GM12878 (cell line): Measurements from ENCODE around the gene UST. TPM values are rescaled to one million over a fixed set of nuclear protein-coding genes. Genes with fewer than 3 reads are reported as not detected.

Experiments
- ATAC-seq: fragments of 200-7000 bp; cut with Tn5 transposase; 3 replicates; pipeline ENCODE4 v1.9.1; 2020; ENCODE audit warnings: mild to moderate bottlenecking, moderate library complexity
- BruUV-seq: library from RNA; stranded (reverse); fragments of 400-500 nt; replicated peaks from 2 replicates; lab custom pipeline; 2021; lab: Mats Ljungman, UMichigan
- CTCF ChIA-PET: fragments of 300-600 bp; sonication (Branson Sonifier 250); formaldehyde crosslinking; extraction: SDS; loops from one replicate; lab custom pipeline; 2021; ENCODE audit warnings: inconsistent platforms; lab: Yijun Ruan, JAX
- POLR2A ChIA-PET: fragments of 350-600 bp; formaldehyde crosslinking; extraction: SDS; loops from one replicate; lab custom pipeline; 2021; ENCODE audit warnings: inconsistent platforms; lab: Charles Lee
- RAD21 ChIA-PET: fragments of 300-600 bp; sonication (Branson Sonifier 250); formaldehyde crosslinking; loops from one replicate; lab custom pipeline; 2023; ENCODE audit warnings: antibody characterized with exemption; ENCODE audit not compliant: unreplicated experiment; lab: Charles Lee
- SMC1A ChIA-PET: fragments of 300-600 bp; sonication (Branson Sonifier 250); formaldehyde crosslinking; loops from one replicate; lab custom pipeline; 2023; ENCODE audit not compliant: unreplicated experiment, uncharacterized antibody; lab: Charles Lee
- DNase-seq: peaks from one replicate; pipeline ENCODE4 v3.0.0-alpha.2; 2011; ENCODE audit warnings: low read depth, low spot score
- FAIRE-seq: peaks from 3 replicates; lab custom pipeline; 2011; peaks lifted over from hg19 to GRCh38; lab: Jason Lieb, UNC
- H2AFZ ChIP-seq: 2 replicates; pipeline ENCODE4 v1.6.0; 2011; ENCODE audit warnings: low read depth, low read length, control low read depth; ENCODE audit not compliant: control insufficient read depth
- H3K27ac ChIP-seq: 2 replicates; pipeline ENCODE4 v1.5.1; 2011; ENCODE audit warnings: control low read depth; ENCODE audit not compliant: control insufficient read depth, insufficient read depth
- H3K27me3 ChIP-seq, 2 experiments: replicated peaks in 1 of 2; 2 replicates each; pipeline versions ENCODE4 v1.6.0 to v1.6.1; 2011; ENCODE audit warnings: low read length in 1 of 2; ENCODE audit not compliant: control insufficient read depth in 2 of 2, insufficient read depth in 2 of 2
- H3K36me3 ChIP-seq, 2 experiments: 2 replicates each; pipeline ENCODE4 v1.5.1; 2011; ENCODE audit warnings: low read length in 1 of 2; ENCODE audit not compliant: control insufficient read depth in 2 of 2, insufficient read depth in 2 of 2
- H3K4me1 ChIP-seq: 2 replicates; pipeline ENCODE4 v1.6.1; 2011; ENCODE audit warnings: mild to moderate bottlenecking, low read length, moderate library complexity, mixed read lengths; ENCODE audit not compliant: control insufficient read depth, insufficient read depth
- H3K4me2 ChIP-seq: 2 replicates; pipeline ENCODE4 v1.6.0; 2011; ENCODE audit warnings: control low read depth; ENCODE audit not compliant: control insufficient read depth, insufficient read depth
- H3K4me3 ChIP-seq: fragments of 200-600 bp; sonication (generic); 2 replicates; pipeline ENCODE4 v1.5.1; 2016
- H3K79me2 ChIP-seq: 2 replicates; pipeline ENCODE4 v1.6.0; 2011; ENCODE audit warnings: low read length; ENCODE audit not compliant: control insufficient read depth, insufficient read depth
- H3K9ac ChIP-seq: 2 replicates; pipeline ENCODE4 v1.8.0; 2011; ENCODE audit warnings: low read length, control low read depth, mixed read lengths; ENCODE audit not compliant: control insufficient read depth, insufficient read depth
- H3K9me3 ChIP-seq: replicated peaks from 3 replicates; pipeline ENCODE4 v1.5.1; 2011; ENCODE audit warnings: mild to moderate bottlenecking, low read length; ENCODE audit not compliant: control insufficient read depth, insufficient read depth
- H4K20me1 ChIP-seq: 2 replicates; pipeline ENCODE4 v1.6.0; 2011; ENCODE audit not compliant: control insufficient read depth, insufficient read depth
- CBFB ChIP-seq: IDR thresholded peaks from 2 replicates; pipeline ENCODE4 v1.6.1; 2016; ENCODE audit warnings: antibody characterized with exemption, low read depth
- EED ChIP-seq: sonication (generic); IDR thresholded peaks from 2 replicates; pipeline ENCODE4 v1.6.1; 2016; ENCODE audit warnings: antibody characterized with exemption, low read depth
- NR2C1 ChIP-seq: fragments of 450-650 bp; IDR thresholded peaks from 2 replicates; pipeline ENCODE4 v1.6.1; 2017; ENCODE audit warnings: antibody characterized with exemption, mild to moderate bottlenecking, moderate library complexity
- NRF1 ChIP-seq: conservative IDR thresholded peaks from 2 replicates; pipeline ENCODE4 v1.6.1; 2011; ENCODE audit warnings: mild to moderate bottlenecking, low read depth, low read length, improper control_type of control experiment
- TCF3 ChIP-seq: IDR thresholded peaks from 2 replicates; pipeline ENCODE4 v1.6.1; 2012; ENCODE audit warnings: low read depth, mild to moderate bottlenecking, low read length, borderline replicate concordance; ENCODE audit not compliant: insufficient read depth
- ZNF274 ChIP-seq: IDR thresholded peaks from one replicate; pipeline ENCODE4 v1.8.0; 2011; ENCODE audit not compliant: insufficient read length, insufficient read depth
- WGBS: methylation state at CpG from one replicate; pipeline ENCODE4 v1.1.6; 2016; ENCODE audit warnings: low lambda C conversion rate; ENCODE audit not compliant: insufficient replicate concordance, insufficient coverage; ENCODE audit errors: missing lambda C conversion rate; 5-methylcytosine and 5-hydroxymethylcytosine counted together
- in situ Hi-C: fragments of 300-500 bp; cut with MboI; formaldehyde crosslinking; loops from 9 replicates; pipeline ENCODE4 v1.14.3; 2018; ENCODE audit warnings: mixed read lengths
- intact Hi-C: fragments of 100-400 bp; cut with micrococcal nuclease; formaldehyde crosslinking; loops from one replicate; pipeline ENCODE4 v1.14.2; 2022; ENCODE audit not compliant: unreplicated experiment
- polyA plus RNA-seq, 11 experiments: library from polyadenylated mRNA; depleted of rRNA in 4 of 11; unstranded in 6 of 11; stranded (reverse) in 5 of 11; fragments of >200 nt; fragmentation: Nextera tagmentation in 4 of 11; fragmentation: Illumina TruSeq in 1 of 11; extraction: Ambion mirVana in 4 of 11; extraction: Trizol in 1 of 11; gene quantifications; 1 replicate in 1 of 11; 2 replicates in 10 of 11; pipeline versions ENCODE4 v1.2.1 to v1.2.3, GENCODE V29; 2011 to 2016; ENCODE audit warnings: inconsistent platforms in 2 of 11, missing spikeins in 2 of 11, low read depth in 1 of 11
- total RNA-seq, 4 experiments: library from RNA; depleted of rRNA in 3 of 4; stranded (reverse); fragments of >200 nt in 3 of 4; fragmentation: Illumina TruSeq in 1 of 4; extraction: Trizol in 1 of 4; gene quantifications; 2 replicates each; pipeline versions ENCODE4 v1.2.1 to v1.2.3, GENCODE V29; 2013 to 2021
- TF ChIP-seq, protein P1 (sequence below): fragments of 450-650 bp; IDR thresholded peaks from 2 replicates; pipeline ENCODE4 v1.6.1; 2017; ENCODE audit warnings: low read depth, mild to moderate bottlenecking, moderate library complexity
- TF ChIP-seq, protein P2 (sequence below): IDR thresholded peaks from 2 replicates; pipeline ENCODE4 v1.6.1; 2011; ENCODE audit warnings: mild to moderate bottlenecking, low read depth, low read length, moderate library complexity; ENCODE audit not compliant: insufficient replicate concordance

The UST gene
- total and polyA plus RNA-seq, 10 of the 15 experiments (the other 5 are each of a cell fraction or from before 2014, with no cell fraction given): 0.74 to 43.3 (median 2.2) TPM

DNA sequence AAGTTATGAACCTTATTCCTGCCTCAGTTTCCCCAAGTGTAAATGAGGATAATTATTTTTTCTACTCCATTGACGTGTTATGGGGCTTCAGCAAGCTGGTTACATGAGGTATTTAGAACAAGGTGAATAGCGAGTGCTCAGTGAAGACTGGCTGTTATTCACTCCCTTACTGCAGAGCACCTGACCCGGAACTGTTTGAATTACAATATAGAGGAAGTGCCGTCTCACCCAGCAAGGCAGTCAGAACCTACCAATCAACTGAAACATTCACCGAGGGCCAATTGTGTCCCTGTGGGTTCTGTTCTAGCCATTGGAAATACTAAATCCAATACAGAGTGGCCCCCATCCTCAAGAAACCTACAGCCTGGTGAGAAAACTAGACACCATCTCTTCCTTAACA, 216.9 kb downstream of the UST start (continued):
- TF ChIP-seq, protein P1, sequence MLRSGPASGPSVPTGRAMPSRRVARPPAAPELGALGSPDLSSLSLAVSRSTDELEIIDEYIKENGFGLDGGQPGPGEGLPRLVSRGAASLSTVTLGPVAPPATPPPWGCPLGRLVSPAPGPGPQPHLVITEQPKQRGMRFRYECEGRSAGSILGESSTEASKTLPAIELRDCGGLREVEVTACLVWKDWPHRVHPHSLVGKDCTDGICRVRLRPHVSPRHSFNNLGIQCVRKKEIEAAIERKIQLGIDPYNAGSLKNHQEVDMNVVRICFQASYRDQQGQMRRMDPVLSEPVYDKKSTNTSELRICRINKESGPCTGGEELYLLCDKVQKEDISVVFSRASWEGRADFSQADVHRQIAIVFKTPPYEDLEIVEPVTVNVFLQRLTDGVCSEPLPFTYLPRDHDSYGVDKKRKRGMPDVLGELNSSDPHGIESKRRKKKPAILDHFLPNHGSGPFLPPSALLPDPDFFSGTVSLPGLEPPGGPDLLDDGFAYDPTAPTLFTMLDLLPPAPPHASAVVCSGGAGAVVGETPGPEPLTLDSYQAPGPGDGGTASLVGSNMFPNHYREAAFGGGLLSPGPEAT: no peak
- TF ChIP-seq ZNF274: no peak

DNA sequence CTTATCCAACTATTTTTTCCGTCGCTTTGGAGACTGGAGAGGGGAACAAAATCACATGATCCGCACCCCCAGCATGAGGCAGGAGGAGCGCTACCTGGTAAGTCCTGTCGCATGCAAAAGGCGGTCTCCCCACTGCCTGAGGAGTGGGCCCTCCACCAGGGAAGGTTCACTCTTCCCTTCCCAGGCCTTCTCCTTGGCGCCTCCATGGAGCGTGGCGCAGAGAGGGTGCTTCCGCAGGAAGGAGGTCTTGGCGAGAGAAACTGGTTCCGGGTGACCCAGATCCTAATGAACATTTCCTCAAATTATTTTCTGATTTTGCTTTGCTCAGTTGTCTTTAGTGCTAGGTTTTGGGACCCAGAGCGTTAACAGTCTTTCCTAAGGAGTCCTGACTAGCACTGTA, 217.6 kb downstream of the UST start:
- ChIA-PET SMC1A (no interaction called here), RAD21 (no interaction called here), POLR2A (no interaction called here), CTCF (no interaction called here)
- no peak for DNase-seq
- Histone ChIP-seq H3K9me3 (no peaks in the 10 kb centered on the region), H3K9ac (no peak overlapping the region), H3K79me2 (no peaks in the 10 kb centered on the region), H3K4me2 (no peak overlapping the region), H3K4me3 (no peak overlapping the region), H3K4me1 (no peaks in the 10 kb centered on the region), H4K20me1 (no peaks in the 10 kb centered on the region), H3K27ac (no peak overlapping the region), H3K36me3 (no peaks in the 10 kb centered on the region), H3K27me3 (0 out of 4 replicates have a peak, but pooled peaks cover 0 to 2% of the 10 kb centered on the region in 2 experiments), H2AFZ (no peak overlapping the region)
- in situ Hi-C loops: no loop called here
- no TSS peak for BruUV-seq
- TF ChIP-seq NR2C1: no peak
- TF ChIP-seq TCF3: no peak
- TF ChIP-seq, protein P2, sequence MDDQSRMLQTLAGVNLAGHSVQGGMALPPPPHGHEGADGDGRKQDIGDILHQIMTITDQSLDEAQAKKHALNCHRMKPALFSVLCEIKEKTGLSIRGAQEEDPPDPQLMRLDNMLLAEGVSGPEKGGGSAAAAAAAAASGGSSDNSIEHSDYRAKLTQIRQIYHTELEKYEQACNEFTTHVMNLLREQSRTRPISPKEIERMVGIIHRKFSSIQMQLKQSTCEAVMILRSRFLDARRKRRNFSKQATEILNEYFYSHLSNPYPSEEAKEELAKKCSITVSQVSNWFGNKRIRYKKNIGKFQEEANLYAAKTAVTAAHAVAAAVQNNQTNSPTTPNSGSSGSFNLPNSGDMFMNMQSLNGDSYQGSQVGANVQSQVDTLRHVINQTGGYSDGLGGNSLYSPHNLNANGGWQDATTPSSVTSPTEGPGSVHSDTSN: no peak
- TF ChIP-seq EED: no peak
- TF ChIP-seq CBFB: no peak
- no peak for TF ChIP-seq NRF1
- no peak for FAIRE-seq
- no peak for ATAC-seq
- intact Hi-C loops: no loop called here
- WGBS: 83% methylated on average over 13 of the region's 13 CpGs
